DOHH2 (cell line): ENCODE results near the gene ATP1A1.

Experiments
- H3F3A ChIP-seq: fragments of 200-600 bp; sonication (generic), shearing (Covaris generic); 2 replicates; pipeline ENCODE4 v1.6.0; 2016; ENCODE audit warnings: antibody characterized with exemption, mild to moderate bottlenecking; ENCODE audit not compliant: control insufficient read depth, insufficient read depth
- H3K27ac ChIP-seq: fragments of 200-600 bp; sonication (generic); 2 replicates; pipeline ENCODE4 v1.5.1; 2014; ENCODE audit warnings: low read depth, mild to moderate bottlenecking, low read length, moderate library complexity
- H3K27me3 ChIP-seq: fragments of 200-600 bp; sonication (generic); 2 replicates; pipeline ENCODE4 v1.6.1; 2014; ENCODE audit warnings: mild to moderate bottlenecking, low read length, mixed read lengths; ENCODE audit not compliant: control insufficient read depth
- H3K36me3 ChIP-seq: fragments of 200-600 bp; sonication (generic); 2 replicates; pipeline ENCODE4 v1.6.1; 2014; ENCODE audit warnings: mild to moderate bottlenecking, low read length, moderate library complexity, mixed read lengths; ENCODE audit not compliant: control insufficient read depth
- H3K4me1 ChIP-seq: fragments of 200-600 bp; sonication (generic); 2 replicates; pipeline ENCODE4 v1.6.1; 2014; ENCODE audit warnings: mild to moderate bottlenecking, low read length, mixed read lengths; ENCODE audit not compliant: control insufficient read depth
- H3K4me2 ChIP-seq: fragments of 200-600 bp; sonication (generic); 2 replicates; pipeline ENCODE4 v1.6.0; 2014; ENCODE audit warnings: mild to moderate bottlenecking, low read length, moderate library complexity
- H3K4me3 ChIP-seq: fragments of 200-600 bp; sonication (generic); 2 replicates; pipeline ENCODE4 v1.5.1; 2014; ENCODE audit warnings: mild to moderate bottlenecking, low read length, mixed read lengths
- H3K79me2 ChIP-seq: fragments of 200-600 bp; sonication (generic); 2 replicates; pipeline ENCODE4 v1.6.1; 2014; ENCODE audit warnings: mild to moderate bottlenecking, low read length, mixed read lengths; ENCODE audit not compliant: control insufficient read depth
- H3K9me2 ChIP-seq: fragments of 200-600 bp; sonication (generic); replicated peaks from 2 replicates; pipeline ENCODE4 v1.6.1; 2014; ENCODE audit warnings: mild to moderate bottlenecking, low read length, mixed read lengths; ENCODE audit not compliant: control insufficient read depth
- H3K9me3 ChIP-seq: fragments of 200-600 bp; sonication (generic); 2 replicates; pipeline ENCODE4 v1.6.1; 2014; ENCODE audit warnings: antibody characterized with exemption, low read length, mixed read lengths; ENCODE audit not compliant: control insufficient read depth, insufficient read depth
- H4K20me1 ChIP-seq: fragments of 200-600 bp; sonication (generic); 2 replicates; pipeline ENCODE4 v1.6.0; 2014; ENCODE audit warnings: low read depth, mild to moderate bottlenecking, antibody characterized with exemption, low read length, moderate library complexity; ENCODE audit not compliant: control insufficient read depth, insufficient read depth
- EZH2phosphoT487 ChIP-seq: fragments of 200-600 bp; sonication (generic); IDR thresholded peaks from 2 replicates; pipeline ENCODE4 v1.6.1; 2017; ENCODE audit warnings: borderline replicate concordance, mild to moderate bottlenecking, antibody characterized with exemption, low read length, moderate library complexity, mixed read lengths
- TF ChIP-seq, protein P1 (sequence below): fragments of 200-600 bp; sonication (generic); IDR thresholded peaks from one replicate; pipeline ENCODE4 v1.5.1; 2014; ENCODE audit warnings: antibody characterized with exemption, mild to moderate bottlenecking, low read depth, low read length; ENCODE audit not compliant: poor library complexity, severe bottlenecking

ATP1A1 gene

GRCh38 chr1:116404699-116405098 lies 31.7 kb downstream of the ATP1A1 start:
- Histone ChIP-seq H3K4me3 (no peak overlapping the region), H3K4me2 (no peak overlapping the region), H3K36me3 (peaks cover 93% of the 10 kb centered on the region), H3K9me3 (no peaks in the 10 kb centered on the region), H4K20me1 (no peaks in the 10 kb centered on the region), H3K9me2 (no peaks in the 10 kb centered on the region), H3F3A (peaks cover 9% of the 10 kb centered on the region), H3K27me3 (no peaks in the 10 kb centered on the region), H3K4me1 (no peaks in the 10 kb centered on the region), H3K27ac (no peak overlapping the region), H3K79me2 (no peaks in the 10 kb centered on the region)
- TF ChIP-seq EZH2phosphoT487 = no peak
- TF ChIP-seq, protein P1, sequence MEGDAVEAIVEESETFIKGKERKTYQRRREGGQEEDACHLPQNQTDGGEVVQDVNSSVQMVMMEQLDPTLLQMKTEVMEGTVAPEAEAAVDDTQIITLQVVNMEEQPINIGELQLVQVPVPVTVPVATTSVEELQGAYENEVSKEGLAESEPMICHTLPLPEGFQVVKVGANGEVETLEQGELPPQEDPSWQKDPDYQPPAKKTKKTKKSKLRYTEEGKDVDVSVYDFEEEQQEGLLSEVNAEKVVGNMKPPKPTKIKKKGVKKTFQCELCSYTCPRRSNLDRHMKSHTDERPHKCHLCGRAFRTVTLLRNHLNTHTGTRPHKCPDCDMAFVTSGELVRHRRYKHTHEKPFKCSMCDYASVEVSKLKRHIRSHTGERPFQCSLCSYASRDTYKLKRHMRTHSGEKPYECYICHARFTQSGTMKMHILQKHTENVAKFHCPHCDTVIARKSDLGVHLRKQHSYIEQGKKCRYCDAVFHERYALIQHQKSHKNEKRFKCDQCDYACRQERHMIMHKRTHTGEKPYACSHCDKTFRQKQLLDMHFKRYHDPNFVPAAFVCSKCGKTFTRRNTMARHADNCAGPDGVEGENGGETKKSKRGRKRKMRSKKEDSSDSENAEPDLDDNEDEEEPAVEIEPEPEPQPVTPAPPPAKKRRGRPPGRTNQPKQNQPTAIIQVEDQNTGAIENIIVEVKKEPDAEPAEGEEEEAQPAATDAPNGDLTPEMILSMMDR = no peak

DNA sequence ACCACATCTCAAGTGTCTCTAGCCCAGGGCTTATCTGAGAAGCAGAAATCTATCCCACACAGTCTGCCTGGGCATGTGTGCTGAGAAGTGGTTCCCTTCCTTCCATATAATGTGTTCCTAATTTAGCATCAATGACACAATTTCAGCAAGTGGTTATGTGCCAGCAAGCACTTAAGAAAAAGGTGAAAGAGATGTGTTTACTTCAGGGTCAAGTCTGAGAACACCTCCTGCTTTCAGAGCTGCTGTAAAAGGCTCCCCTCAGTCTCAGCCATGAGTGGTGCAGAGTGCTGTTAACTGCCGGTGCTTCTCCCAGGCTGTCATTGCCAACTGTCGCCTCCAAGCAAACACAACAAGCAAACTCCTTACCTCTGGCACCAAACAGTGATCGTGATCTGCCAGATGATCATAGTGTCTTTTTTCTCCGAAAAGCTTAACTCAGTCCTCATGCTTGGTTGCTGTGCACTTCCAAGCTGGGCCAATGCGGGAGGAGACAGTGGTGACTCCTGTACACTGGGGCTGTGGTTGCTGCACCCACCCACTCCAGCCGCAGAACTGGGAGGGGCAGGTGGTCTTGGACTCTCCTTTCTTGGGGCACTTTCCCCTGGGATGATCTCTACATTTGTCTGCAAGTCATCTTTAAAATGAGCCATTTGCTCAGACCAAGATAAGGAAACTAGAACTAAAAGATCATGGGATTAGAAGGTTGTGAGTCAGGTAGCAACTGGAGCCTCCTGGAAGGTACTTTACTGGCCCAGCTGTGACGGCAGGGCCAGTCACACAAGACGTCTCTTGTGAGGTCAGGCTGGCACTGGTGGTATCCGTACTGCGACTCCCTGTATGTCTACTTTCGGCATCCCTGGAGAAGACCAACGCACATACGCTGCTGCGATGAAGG lies 32.4 kb downstream of the ATP1A1 start:
- H3K27ac ChIP-seq = no peak overlapping the region
- H3K4me3 ChIP-seq = no peak overlapping the region
- peaks cover 86% of the 10 kb centered on the region for H3K36me3 ChIP-seq
- H3K27me3 ChIP-seq = no peaks in the 10 kb centered on the region
- no peaks in the 10 kb centered on the region for H3K9me2 ChIP-seq
- no peak overlapping the region for H3K4me2 ChIP-seq
- TF ChIP-seq, protein P1 = no peak
- no peak for TF ChIP-seq EZH2phosphoT487
- peaks cover 9% of the 10 kb centered on the region for H3F3A ChIP-seq
- no peaks in the 10 kb centered on the region for H4K20me1 ChIP-seq
- no peaks in the 10 kb centered on the region for H3K79me2 ChIP-seq
- no peaks in the 10 kb centered on the region for H3K4me1 ChIP-seq
- H3K9me3 ChIP-seq = no peaks in the 10 kb centered on the region

DNA sequence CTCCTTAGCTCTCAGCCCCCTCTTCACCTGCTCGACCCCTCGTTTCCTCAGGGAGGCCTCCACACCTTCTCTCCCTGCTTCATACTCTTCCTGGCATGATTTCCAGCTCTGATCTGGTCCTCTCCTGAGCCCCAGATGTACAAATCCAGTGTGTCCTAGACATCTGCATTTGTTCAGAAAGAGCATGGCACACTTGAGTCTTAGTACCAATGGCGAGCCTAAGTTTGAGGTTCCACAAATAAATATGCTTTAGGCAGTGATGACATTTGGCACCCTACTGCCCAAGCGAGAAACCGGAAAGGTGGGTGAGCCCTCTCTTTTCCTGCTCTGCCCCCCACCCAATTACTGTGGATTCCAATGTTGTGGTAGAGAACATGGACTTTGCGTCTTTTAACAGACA lies 34.0 kb downstream of the ATP1A1 start:
- Histone ChIP-seq H3K4me1 (no peaks in the 10 kb centered on the region), H3K27me3 (no peaks in the 10 kb centered on the region), H3K9me3 (no peaks in the 10 kb centered on the region), H3K4me3 (no peak overlapping the region), H4K20me1 (no peaks in the 10 kb centered on the region), H3F3A (peaks cover 9% of the 10 kb centered on the region), H3K4me2 (no peak overlapping the region), H3K9me2 (no peaks in the 10 kb centered on the region), H3K79me2 (no peaks in the 10 kb centered on the region), H3K27ac (no peak overlapping the region), H3K36me3 (peaks cover 70% of the 10 kb centered on the region)
- TF ChIP-seq EZH2phosphoT487 = no peak
- TF ChIP-seq, protein P1 = no peak
